GM12878 (cell line): ENCODE measurements around the gene MLXIP. TPM values are rescaled to one million over a fixed set of nuclear protein-coding genes. Genes with fewer than 3 reads are reported as not detected.

Experiments
- ATF7 ChIP-seq: fragments of 450-650 bp; IDR thresholded peaks from 2 replicates; pipeline ENCODE4 v1.6.1; 2016; ENCODE audit warnings: low read depth, mild to moderate bottlenecking
- BACH1 ChIP-seq: fragments of 450-650 bp; IDR thresholded peaks from 2 replicates; pipeline ENCODE4 v1.6.1; 2017; ENCODE audit warnings: mild to moderate bottlenecking, borderline replicate concordance
- BHLHE40 ChIP-seq, 2 experiments: fragments of 450-650 bp in 1 of 2; IDR thresholded peaks; 2 replicates each; pipeline ENCODE4 v1.6.1; 2011 to 2017; ENCODE audit warnings: low read depth in 2 of 2, borderline replicate concordance in 1 of 2, improper control_type of control experiment in 1 of 2, low read length in 1 of 2, mild to moderate bottlenecking in 1 of 2
- BMI1 ChIP-seq: fragments of 450-650 bp; IDR thresholded peaks from 2 replicates; pipeline ENCODE4 v1.6.1; 2016; ENCODE audit warnings: mild to moderate bottlenecking, moderate library complexity, borderline replicate concordance
- CEBPB ChIP-seq, 2 experiments: fragments of 150-350 bp in 1 of 2; IDR thresholded peaks; 2 replicates each; pipeline ENCODE4 v1.6.1; 2012 to 2014; ENCODE audit warnings: low read depth in 2 of 2, low read length in 2 of 2, borderline replicate concordance in 1 of 2, inconsistent platforms in 1 of 2
- CHD2 ChIP-seq: IDR thresholded peaks from 2 replicates; pipeline ENCODE4 v1.6.1; 2011; ENCODE audit warnings: low read depth, low read length, improper control_type of control experiment, borderline replicate concordance
- CREB1 ChIP-seq: IDR thresholded peaks from 2 replicates; pipeline ENCODE4 v1.6.1; 2012; ENCODE audit warnings: low read depth, mild to moderate bottlenecking, inconsistent platforms
- GATAD2B ChIP-seq: fragments of 450-650 bp; conservative IDR thresholded peaks from 2 replicates; pipeline ENCODE4 v1.6.1; 2017; ENCODE audit warnings: low read depth, mild to moderate bottlenecking, moderate library complexity
- HDAC6 ChIP-seq: fragments of 200-600 bp; sonication (generic); IDR thresholded peaks from one replicate; pipeline ENCODE4 v1.8.0; 2017; ENCODE audit warnings: antibody characterized with exemption; ENCODE audit not compliant: unreplicated experiment
- HDGF ChIP-seq: fragments of 450-650 bp; IDR thresholded peaks from 2 replicates; pipeline ENCODE4 v1.6.1; 2016; ENCODE audit warnings: antibody characterized with exemption
- MAX ChIP-seq: IDR thresholded peaks from 2 replicates; pipeline ENCODE4 v1.6.1; 2012; ENCODE audit warnings: low read depth, low read length, improper control_type of control experiment
- MTA2 ChIP-seq: fragments of 450-650 bp; IDR thresholded peaks from 2 replicates; pipeline ENCODE4 v1.6.1; 2016; ENCODE audit warnings: low read depth, mild to moderate bottlenecking, moderate library complexity
- MXI1 ChIP-seq: fragments of 150-350 bp; IDR thresholded peaks from 2 replicates; pipeline ENCODE4 v1.6.1; 2011; ENCODE audit warnings: low read depth, mild to moderate bottlenecking, inconsistent platforms, low read length, improper control_type of control experiment
- MYB ChIP-seq: fragments of 150-350 bp; IDR thresholded peaks from 2 replicates; pipeline ENCODE4 v1.6.1; 2014; ENCODE audit warnings: mild to moderate bottlenecking, low read depth, low read length, borderline replicate concordance
- NR2F1 ChIP-seq: fragments of 450-650 bp; conservative IDR thresholded peaks from 2 replicates; pipeline ENCODE4 v1.6.1; 2017; ENCODE audit warnings: mild to moderate bottlenecking
- POLR2A ChIP-seq: IDR thresholded peaks from 2 replicates; pipeline ENCODE4 v1.6.1; 2011; ENCODE audit warnings: low read depth, mild to moderate bottlenecking, low read length
- RFX5 ChIP-seq: IDR thresholded peaks from 2 replicates; pipeline ENCODE4 v1.6.1; 2011; ENCODE audit warnings: low read depth, low read length, improper control_type of control experiment
- RUNX3 ChIP-seq: IDR thresholded peaks from 2 replicates; pipeline ENCODE4 v1.6.1; 2012; ENCODE audit warnings: low read length, inconsistent platforms
- SP1 ChIP-seq: IDR thresholded peaks from one replicate; pipeline ENCODE4 v1.6.1; 2011; ENCODE audit warnings: low read depth, low read length
- SREBF1 ChIP-seq: IDR thresholded peaks from 2 replicates; pipeline ENCODE4 v1.6.1; 2012; ENCODE audit warnings: mild to moderate bottlenecking, low read length
- STAT1 ChIP-seq: fragments of 450-650 bp; conservative IDR thresholded peaks from 2 replicates; pipeline ENCODE4 v1.6.1; 2014; ENCODE audit warnings: antibody characterized with exemption, mild to moderate bottlenecking
- TAF1 ChIP-seq: IDR thresholded peaks from 2 replicates; pipeline ENCODE4 v1.6.1; 2011; ENCODE audit warnings: mild to moderate bottlenecking, low read depth, low read length, borderline replicate concordance
- USF1 ChIP-seq: IDR thresholded peaks from 2 replicates; pipeline ENCODE4 v1.6.1; 2011; ENCODE audit warnings: borderline replicate concordance, low read depth, mild to moderate bottlenecking, moderate library complexity, mixed read lengths, low read length; ENCODE audit not compliant: insufficient read depth; ENCODE audit errors: extremely low read length
- ZNF24 ChIP-seq: fragments of 450-650 bp; IDR thresholded peaks from 2 replicates; pipeline ENCODE4 v1.6.1; 2017; ENCODE audit warnings: antibody characterized with exemption, mild to moderate bottlenecking
- ZNF687 ChIP-seq: fragments of 450-650 bp; IDR thresholded peaks from 2 replicates; pipeline ENCODE4 v1.6.1; 2017; ENCODE audit warnings: mild to moderate bottlenecking, moderate library complexity
- ZZZ3 ChIP-seq: IDR thresholded peaks from 2 replicates; pipeline ENCODE4 v1.6.1; 2011; ENCODE audit warnings: low read depth; ENCODE audit not compliant: control insufficient read depth, insufficient read length
- polyA plus RNA-seq, 11 experiments: library from polyadenylated mRNA; depleted of rRNA in 4 of 11; unstranded in 6 of 11; stranded (reverse) in 5 of 11; fragments of >200 nt; fragmentation: Nextera tagmentation in 4 of 11; fragmentation: Illumina TruSeq in 1 of 11; extraction: Ambion mirVana in 4 of 11; extraction: Trizol in 1 of 11; gene quantifications; 1 replicate in 1 of 11; 2 replicates in 10 of 11; pipeline versions ENCODE4 v1.2.1 to v1.2.3, GENCODE V29; 2011 to 2016; ENCODE audit warnings: inconsistent platforms in 2 of 11, missing spikeins in 2 of 11, low read depth in 1 of 11
- total RNA-seq, 4 experiments: library from RNA; depleted of rRNA in 3 of 4; stranded (reverse); fragments of >200 nt in 3 of 4; fragmentation: Illumina TruSeq in 1 of 4; extraction: Trizol in 1 of 4; gene quantifications; 2 replicates each; pipeline versions ENCODE4 v1.2.1 to v1.2.3, GENCODE V29; 2013 to 2021

MLXIP gene
- total and polyA plus RNA-seq, 10 of the 15 experiments (the other 5 are each of a cell fraction or from before 2014, with no cell fraction given), result 1.1 to 23.7 (median 7.0) TPM

GRCh38 chr12:122078141-122079032, at the start of gene MLXIP (continued):
- TF ChIP-seq RFX5 (peak; percentile 61; the same call in 1 of the 2 replicates), MYB (no peak), HDAC6 (no peak), BMI1 (no peak), STAT1 (no peak), SP1 (peak; percentile 52), NR2F1 (0 out of 2 replicates have a peak, but pooled peaks have one; percentile 36), HDGF (no peak), USF1 (peak; percentile 59), CEBPB (IDR thresholded peaks at IDR 0.05; ENCODE audit: borderline replicate concordance in 1 of 2, low read depth in 2 of 2, low read length in 2 of 2) (no peak), MXI1 (peak; percentile 60; the same call in 1 of the 2 replicates), BACH1 (peak; percentile 52; the same call in 1 of the 2 replicates), POLR2A (peak; percentile 83), ATF7 (peak; percentile 61), ZNF687 (peak; percentile 61), MAX (peak; percentile 88), RUNX3 (no peak; the same call in 1 of the 2 replicates), GATAD2B (peak; percentile 59; the same call in 1 of the 2 replicates), TAF1 (peak; percentile 37; the same call in 1 of the 2 replicates), ZZZ3 (no peak), SREBF1 (no peak), CHD2 (no peak), ZNF24 (no peak), MTA2 (no peak), CREB1 (peak; percentile 89), BHLHE40 (IDR thresholded peaks at IDR 0.05; ENCODE audit: borderline replicate concordance in 1 of 2, low read depth in 2 of 2, low read length in 1 of 2) (peak in 1 of 2 experiments; percentile 29; a peak in 1 of 4 replicates)
